HFF-Myc (cell line): ENCODE results near the gene SDHB.
A peak's percentile ranks its signal among the peaks of the same experiment; 100 is the strongest.

ENCODE experiments used
- DNase-seq: peaks from one replicate; pipeline ENCODE4 v3.0.0-alpha.2; 2011; ENCODE audit warnings: low read depth; ENCODE audit errors: extremely low read depth
- H3K4me3 ChIP-seq: replicated peaks from 2 replicates; pipeline ENCODE4 v1.5.1; 2011; ENCODE audit warnings: low read depth, mild to moderate bottlenecking, control low read depth, low read length
- CTCF ChIP-seq: IDR thresholded peaks from 2 replicates; pipeline ENCODE4 v1.5.1; 2012; ENCODE audit warnings: mild to moderate bottlenecking, low read depth, low read length, control low read depth; ENCODE audit errors: missing control alignments

Gene SDHB

GRCh38 chr1:17060306-17060749 lies 6.5 kb upstream of the SDHB start:
- no peak for DNase-seq
- TF ChIP-seq CTCF: no peak
- H3K4me3 ChIP-seq: no peak overlapping the region

- TF ChIP-seq CTCF: peak; percentile 86
- peak; percentile 42 for DNase-seq
- H3K4me3 ChIP-seq: no peak overlapping the region
Observed at GRCh38 chr1:17059391-17060305, 5.8 kb upstream of the SDHB start.

GRCh38 chr1:17056551-17056950 lies 2.7 kb upstream of the SDHB start:
- no peak for DNase-seq
- TF ChIP-seq CTCF: no peak
- no peak overlapping the region for H3K4me3 ChIP-seq

GRCh38 chr1:17055801-17056200 lies 2.0 kb upstream of the SDHB start:
- no peak for DNase-seq
- no peak overlapping the region for H3K4me3 ChIP-seq
- TF ChIP-seq CTCF: no peak

GRCh38 chr1:17053086-17053684 lies 647 bp downstream of the SDHB start:
- no peak for TF ChIP-seq CTCF
- peak overlapping the region; percentile 84 for H3K4me3 ChIP-seq
- no peak for DNase-seq

GRCh38 chr1:17052641-17053040 lies 1.2 kb downstream of the SDHB start:
- no peak for TF ChIP-seq CTCF
- peak overlapping the region; percentile 84 for H3K4me3 ChIP-seq
- no peak for DNase-seq

- DNase-seq: no peak
- TF ChIP-seq CTCF: no peak
- peak overlapping the region; percentile 84 for H3K4me3 ChIP-seq
Observed at GRCh38 chr1:17052038-17052437, 1.8 kb downstream of the SDHB start.
